GM19025 (cell line): ENCODE data around the gene EFS.

Experiments
- ATAC-seq: cut with Tn5 transposase; IDR thresholded peaks from one replicate; pipeline ENCODE4 v1.9.1; 2021; ENCODE audit warnings: mild to moderate bottlenecking, low read depth, moderate library complexity; ENCODE audit not compliant: unreplicated experiment

EFS gene

DNA sequence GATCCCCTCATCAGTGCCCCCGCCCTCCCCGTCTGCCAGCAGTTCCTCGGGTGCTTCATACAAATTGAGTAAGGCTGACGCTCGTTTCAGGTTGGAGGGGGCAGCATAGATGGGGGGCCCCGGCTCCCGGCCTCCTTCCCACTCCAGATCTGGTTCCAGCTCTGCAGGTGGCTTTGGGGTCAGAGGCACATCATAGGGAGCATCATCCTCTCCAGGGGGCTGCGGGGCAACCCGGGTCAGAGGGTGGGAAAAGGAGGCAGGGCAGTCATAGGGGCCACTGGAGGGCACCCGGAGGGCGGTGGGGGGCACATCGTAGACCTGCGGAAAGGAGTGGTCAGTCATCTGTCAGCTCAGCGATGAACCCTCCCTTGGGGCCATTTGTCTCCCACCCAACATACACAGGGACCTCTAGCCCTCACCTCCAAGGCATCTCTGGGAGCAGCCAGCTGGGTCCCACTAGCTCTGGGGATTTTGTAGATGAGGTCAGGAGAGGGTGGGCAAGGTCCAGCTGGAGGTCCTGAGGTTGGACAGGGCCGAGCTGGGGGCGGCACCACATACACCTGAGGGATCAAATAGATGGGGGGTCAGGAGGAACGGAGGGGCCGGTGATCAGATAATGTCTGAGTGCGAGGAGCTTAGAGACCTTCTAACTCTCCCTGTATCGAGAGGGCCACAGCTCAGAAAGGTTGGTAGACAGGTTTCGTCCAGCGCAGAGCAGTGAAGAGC lies 5.1 kb downstream of the EFS start:
- no peak for ATAC-seq

DNA sequence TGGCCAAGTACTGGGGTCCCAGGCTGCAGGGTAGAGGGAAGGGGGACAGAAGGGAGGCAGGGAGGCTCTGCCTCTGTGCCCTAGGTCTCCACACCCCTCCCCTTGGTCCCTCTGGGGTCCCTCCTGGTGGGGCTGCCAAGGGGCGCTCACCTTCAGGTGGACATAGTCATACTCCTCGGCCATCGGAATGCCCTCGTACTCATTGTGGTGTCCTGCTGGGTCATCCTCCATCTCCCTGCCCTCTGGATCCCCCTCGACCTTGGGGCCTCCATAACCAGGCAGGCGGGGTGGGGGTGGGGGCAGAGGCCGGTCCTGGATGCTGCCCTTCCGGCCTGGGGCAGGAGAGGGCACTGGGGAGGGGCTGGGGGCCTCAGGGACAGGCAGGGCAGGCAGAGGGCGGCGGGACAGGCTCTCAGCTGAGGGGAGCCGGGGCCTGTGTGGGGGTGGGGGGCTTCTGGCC lies 5.8 kb downstream of the EFS start:
- ATAC-seq: no peak

DNA sequence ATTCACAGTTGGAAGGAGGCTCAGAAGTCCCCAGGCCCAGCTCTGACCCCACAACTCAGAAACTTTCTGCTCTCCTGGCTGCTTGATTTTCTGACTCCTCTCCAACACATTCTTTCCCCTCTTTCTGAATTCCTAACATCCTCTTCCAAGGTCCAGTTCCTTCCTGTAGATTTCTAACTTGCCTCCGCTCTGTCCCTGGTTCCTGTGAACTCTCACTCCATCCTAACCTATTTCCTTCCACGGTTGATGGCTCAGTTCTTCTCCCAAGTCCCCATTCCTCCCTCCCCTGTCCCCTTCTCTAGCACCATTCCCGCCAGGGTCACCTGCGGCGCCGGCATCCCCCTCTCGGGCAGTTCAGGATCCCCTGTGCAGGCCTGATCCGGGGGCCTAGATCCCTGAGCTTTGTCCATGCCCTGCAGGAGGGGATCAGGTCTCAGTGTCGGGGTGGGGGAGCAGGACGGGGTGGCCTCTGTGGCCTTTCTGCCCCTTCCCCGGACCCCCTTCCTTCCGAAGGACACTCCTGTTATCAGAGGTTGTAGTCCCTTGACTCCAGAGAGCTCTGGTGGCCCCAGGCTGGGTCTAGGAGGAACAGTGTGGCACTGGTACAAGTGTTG lies 6.3 kb downstream of the EFS start:
- ATAC-seq: no peak

DNA sequence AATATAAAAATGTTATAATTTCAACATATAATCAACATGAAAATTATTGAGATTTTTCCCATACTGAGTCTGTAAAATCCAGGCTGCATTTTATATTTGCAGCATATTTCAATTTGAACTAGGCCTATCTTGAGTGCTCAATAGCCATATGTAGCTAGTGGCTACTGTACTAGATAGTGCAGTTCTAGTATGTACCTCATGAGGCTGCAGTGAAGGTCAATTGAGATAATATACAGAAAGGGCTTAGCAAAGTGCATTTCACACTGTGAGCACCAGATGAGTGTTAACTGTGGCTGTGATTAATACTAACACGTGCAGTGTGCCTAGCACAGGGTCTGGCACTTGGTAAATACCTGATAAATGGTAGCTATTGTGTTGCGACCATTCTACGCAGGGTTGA lies 6.9 kb downstream of the EFS start:
- ATAC-seq: no peak

DNA sequence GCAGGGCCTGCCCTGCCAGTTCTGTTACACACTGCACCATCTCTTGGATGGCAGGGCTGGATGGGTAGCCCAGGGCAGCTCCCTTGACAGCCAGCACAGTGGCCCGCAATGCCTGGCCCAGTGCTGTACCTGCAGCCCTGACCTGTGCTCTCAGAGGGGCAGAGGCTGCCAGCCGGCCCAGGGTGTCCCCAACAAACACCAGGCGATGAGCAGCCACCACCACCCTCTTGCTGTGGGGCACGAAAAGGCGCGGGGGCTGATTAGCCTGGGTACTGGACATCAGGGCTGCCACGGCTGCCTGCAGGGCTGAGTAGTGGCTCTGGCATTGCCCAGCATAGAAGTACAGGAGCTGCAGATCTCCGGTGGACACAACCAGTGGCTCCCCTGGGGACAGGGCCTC lies 7.7 kb downstream of the EFS start:
- no peak for ATAC-seq

DNA sequence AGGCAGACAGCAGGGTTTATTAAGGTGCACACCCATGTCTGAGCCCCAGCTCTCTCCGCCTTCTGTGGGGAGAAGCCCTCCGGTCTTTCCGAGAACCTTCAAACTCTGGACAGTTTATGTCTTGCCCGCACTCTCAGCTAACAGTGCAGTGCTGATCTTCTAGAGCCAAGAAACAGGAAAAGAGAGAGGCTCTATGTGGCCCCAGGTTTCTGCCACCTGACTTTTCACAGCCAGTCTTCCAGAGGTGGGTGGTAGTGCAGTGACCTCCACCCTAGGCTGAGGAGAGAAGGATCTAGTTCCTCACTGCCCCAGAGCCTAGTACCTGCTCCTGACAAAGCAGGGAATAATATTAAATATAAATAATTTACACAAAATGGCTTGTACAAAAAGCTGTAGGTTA lies 8.3 kb downstream of the EFS start:
- ATAC-seq: no peak

DNA sequence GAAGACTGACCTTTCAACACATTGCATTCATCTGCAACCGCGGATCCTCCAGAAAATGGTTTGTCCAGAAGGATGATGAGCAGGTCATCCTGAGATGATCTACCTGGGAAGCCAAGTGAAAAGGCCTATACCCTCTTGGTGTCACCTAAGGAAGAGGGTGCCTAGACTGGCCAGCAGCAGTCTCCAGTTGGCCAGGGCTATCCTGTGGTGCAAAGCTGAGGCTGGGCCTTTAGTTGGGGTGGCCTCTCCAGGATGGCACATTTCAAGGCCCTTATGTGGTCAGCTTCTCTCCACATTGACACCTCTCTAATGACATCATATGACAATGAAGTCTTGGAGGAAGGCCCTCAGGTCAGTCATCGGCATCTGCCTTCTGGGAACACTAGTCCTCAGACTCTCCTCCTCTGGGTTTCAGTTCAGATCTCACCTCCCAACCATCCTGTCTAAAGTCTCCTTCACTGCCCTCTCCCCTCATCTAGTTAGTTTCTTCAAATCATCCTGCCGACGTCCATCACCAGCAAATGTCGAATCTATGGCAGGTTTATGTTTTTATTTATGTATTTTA lies 9.0 kb downstream of the EFS start:
- no peak for ATAC-seq

DNA sequence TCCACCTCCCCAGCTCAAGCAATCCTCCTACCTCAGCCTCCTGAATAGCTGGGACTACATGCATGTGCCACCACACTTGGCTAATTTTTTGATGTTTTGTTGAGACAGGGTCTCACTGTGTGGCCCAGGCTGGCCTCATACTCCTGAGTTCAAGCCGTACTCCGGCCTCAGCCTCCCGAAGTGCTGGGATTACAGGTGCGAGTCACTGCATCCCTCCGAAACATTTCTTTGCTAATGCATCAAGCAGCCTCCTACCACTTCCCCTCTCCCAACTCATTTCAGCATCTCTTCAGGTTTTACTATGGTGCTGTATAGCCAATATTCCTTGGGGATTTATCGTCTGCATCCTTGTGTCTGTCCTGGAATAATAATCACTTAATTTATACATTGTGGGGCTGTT lies 10.0 kb downstream of the EFS start:
- no peak for ATAC-seq

DNA sequence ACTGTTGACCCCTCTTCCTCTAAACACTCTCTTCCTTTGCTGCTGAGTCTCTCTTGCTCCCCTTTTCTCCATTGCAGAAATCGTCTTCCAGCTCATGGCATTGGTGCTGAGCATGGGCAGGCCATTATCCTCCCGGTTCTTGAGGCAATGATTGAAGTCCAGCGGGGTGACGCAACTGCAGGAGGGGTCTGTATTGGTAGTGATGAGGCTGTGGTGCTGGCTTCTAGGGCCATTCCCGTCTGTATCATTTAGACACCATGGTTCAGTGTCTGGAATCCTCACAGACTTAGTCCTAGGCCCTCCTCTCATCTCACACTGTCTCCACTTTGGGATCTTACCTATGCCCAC lies 11.6 kb downstream of the EFS start:
- ATAC-seq: no peak

DNA sequence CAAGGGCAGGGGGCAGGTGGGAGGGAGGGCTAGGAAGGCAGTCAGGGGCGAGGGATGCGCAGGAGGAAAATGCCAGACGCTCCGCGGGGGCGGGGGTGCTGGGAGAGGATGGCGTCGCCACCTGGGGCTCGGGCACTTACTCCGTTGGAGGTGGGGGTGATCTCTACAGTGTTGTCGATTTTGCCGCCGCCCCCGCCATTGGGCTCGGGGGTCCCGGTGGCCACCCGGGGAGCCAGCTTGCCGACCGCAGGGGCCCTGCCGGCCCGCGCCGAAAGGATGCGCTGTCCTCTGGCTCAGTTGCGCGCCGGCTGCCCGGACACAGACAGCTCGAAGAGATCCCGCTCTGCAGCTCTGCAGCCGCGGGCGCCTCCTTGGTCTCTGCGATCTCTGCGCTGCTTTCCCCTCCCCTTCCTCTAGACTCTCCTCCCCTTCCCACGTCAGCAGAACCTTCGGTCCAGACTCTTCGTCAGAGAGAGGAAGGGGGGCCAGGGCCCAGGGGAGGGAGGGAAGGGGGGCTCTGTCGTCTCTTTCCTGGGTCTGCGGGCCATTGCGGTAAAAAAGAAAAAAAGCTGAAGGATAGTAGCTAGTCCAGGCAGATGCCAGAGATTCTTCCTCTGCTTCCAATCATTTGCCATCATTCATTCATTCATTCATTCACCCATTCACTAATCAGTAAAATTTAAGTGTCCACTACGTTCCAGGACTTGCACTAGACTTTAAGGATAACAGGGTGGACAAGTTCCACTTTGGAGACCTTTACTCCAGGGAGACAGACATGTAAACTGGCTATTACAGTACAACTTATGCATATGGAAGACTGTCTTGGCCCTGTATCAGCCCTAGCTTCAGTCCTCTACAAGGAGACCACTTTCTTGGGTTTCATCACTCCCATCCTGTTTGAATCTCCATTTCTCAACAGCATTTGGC lies 12.2 kb downstream of the EFS start, which contains the start of gene SLC22A17:
Gene SLC22A17, minus strand, starts transcription at position 382 of the 927 bp plus-strand sequence.
- ATAC-seq: no peak

DNA sequence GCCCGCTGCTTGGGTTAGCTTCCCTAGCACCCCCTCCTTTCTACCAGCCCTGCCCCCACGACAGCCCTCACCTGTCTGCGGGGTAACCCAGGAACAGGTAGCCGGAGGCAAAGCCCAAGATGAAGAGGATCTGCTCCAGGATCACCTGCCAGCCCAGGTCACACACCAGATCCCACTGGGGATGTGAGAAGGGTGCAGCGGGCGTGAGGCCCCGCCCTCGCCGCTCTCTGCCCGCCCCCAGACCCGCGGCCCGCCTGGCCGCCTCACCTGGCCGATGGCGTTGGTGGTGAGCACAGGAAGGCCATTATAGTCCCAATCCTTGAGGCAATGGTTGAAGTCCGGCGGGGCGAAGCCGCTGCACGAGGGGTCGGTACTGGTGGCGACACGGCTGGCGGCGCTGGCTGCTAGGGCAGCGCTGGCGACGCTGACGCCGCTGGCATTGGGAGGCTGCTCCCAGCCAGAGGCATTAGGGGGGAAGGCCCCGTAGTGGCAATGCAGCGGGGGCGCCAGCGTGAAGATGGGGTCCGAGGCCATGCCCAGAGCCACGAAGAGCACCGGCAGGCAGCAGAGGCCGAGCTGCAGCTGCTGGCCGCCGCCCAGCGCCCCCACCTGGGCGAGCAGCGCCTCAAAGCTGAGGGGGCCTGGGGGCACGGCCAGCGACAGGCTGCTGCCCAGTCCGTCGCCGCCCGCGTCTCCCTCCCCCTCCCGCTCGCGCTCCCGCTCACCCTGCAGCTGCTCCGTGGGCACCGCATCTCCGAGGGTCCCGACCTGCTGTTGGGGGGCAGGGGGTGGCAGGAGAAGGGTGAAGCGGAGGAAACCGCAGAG lies 13.1 kb downstream of the EFS start:
- ATAC-seq: no peak

DNA sequence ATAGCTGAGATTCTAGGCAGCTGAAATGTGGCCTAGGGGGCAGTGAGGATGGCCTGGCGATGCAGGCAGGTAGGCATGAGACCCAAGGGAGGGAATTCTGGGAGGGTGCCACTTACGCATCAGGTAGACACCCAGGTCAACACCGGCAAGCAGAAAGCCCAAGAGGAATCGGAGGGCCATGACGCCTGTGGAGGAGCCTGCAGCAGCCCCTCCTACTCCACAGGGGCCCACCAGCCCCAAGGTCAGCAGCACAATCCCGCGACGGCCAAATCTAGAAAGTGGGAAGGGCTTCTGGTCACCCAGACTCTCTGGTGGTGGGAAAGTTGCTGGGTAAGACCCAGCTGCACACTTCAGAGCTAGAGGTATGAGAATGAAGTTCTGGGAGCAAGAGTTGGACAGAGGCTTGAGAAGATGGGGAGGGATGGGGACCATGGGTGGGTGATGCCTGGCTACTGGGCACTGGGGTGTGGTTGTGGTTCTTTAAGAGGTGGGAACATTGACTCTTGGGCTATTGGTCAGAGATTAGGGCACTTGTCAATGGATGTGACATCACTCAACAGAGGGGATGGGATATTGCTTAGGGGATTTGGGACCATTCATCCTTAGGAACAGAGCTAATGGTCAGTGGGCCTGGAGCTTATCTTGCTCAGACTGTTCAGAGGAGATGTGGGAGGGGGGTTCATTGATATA lies 15.7 kb downstream of the EFS start:
- no peak for ATAC-seq

DNA sequence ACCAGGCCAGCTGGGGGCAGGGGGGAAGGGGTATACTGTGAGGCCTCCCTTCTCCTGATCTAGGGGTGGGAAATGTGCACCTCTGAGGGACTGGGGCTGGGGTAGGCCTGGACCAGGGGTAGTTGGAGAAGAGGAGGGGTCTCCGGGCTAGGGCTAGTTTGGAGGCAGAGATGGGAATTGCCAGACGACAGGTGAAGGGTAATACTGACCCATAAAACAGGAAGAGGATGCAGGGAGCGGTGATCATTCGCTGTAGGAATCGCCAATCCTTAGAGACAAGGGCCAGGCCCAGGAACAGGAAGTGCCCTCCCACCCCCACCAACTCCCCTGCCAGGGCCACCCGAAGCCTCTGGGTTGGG lies 16.7 kb downstream of the EFS start:
- no peak for ATAC-seq

DNA sequence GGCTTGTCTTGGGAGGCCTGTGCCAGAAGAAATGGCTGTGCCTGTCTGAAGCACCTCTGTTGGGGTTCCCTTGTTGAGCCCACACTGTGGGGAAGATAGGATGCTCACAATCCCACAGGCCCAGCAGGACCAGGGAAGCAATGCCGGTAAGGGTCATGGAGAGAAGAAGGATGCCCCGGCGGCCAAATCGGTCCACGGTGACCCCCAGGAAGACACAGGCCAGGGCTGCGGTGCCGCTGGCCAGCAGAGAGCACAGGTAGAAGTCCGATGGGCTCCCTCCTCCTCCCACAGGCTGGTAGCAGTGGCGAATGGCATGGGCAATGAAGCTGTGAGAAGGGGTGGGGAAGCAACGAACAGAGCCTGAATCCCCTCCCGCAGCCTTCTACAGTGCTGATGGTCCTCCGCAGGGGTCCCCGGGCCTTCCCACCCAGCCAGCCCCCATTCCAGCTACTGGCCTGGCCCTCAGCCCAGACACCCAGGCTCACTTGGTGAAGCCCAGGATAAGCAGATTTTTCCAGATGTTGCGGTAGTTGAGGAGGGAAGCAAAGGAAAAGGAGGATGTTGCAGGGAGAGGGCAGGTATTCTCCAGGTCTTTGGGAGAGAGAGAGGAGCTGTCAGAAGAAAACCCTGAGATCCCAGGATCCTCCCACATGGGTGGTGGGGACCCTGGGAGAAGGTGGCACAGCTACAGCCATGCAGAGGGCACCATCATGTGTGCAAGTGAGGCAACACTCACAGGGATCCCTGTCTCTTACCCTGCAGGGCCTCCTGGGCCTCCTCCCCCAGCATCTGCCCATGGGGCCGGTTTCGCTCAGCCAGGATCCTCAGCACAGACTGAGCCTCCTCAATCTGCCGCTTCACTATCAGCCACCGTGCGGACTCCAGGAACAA lies 17.3 kb downstream of the EFS start:
- ATAC-seq: no peak

DNA sequence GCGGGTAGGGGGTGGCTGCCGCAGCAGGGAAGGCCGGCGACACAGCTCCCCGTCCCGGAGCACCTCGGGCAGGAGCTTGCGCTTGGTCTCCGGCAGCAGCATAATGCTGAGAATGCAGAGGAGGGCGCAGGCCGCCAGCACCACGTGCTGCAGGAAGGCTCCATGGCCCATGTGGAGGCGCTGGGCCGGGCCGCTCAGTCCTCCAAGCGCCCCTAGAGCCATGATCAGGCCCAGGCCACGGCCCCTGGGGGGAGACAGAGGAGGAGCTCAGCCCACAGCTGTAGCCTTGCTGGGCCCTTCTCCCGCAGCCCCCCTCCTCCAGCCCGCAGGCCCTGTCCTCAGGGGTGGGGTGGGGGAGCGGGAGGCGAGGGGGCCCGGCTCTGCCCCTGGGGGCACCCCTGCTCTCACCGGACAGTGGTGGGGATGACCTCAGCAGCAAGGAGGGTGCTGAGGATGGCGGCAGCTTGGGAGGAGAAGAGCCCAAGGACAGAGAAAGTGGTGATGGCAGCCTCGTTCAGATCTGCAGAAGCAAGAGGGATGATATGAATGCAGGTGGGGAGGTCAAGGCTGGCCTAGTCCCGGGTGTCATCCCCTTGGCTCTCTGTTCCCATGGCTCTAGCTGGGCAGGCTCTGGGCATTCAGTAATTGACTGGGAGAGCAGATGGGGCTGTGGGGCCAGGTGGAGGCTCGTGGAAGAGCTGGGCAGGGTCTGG lies 18.1 kb downstream of the EFS start:
- no peak for ATAC-seq

DNA sequence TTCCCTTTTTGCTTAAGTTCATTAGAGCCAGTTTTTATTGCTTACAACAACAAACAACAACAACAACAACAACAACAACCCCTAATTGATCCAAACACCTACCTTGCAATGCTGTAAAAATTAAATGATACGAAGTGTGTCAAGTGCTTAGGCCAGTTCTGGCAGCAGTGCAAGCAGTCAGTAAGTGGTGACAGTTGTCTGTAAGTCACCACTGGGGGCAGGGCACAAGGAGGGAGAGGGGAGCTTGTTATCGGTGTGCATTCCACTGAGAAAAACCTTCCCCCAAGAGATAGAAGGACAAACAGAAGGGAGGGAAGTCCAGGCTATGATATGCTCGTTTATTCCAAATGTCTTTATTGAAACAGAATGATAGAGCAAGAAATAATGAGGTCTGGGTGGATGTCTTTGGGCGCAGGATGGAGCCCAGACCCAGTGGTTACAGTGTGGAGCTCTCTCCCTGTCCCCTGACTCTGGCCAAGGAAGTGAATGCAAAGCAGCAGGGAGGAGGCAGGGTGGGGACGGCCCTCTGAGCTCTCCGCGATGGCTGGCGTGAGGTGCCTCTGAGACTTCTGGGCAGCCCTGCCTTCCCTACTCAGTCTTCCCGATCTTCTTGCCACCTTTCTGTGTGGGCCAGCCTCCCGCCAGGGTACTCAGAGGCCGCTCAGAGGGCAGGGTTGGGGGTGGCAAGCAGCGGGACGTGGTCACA lies 18.8 kb downstream of the EFS start:
- no peak for ATAC-seq

DNA sequence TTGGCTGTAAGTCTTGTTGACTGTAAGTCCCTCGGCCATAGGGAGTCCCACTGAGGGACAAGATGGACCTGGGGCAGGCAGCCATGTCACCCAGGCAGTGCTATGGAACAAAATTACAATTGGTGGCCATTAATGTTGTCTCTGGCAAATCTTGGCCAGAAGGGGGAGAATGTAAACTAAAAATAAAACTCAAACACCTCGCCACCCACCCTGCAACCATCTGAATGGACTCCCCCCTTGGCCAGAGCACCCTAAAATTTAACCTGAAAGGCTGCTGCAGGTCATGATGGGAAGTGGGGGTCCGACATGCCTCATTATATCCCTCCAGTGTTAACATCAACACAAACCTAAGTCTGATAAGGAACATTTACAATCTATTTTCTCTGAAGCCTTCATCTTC lies 20.5 kb downstream of the EFS start:
- ATAC-seq: no peak
